ENCODE data around the gene EVA1A.

EVA1A gene

GRCh38 chr2:75598589-75599155 lies 37.9 kb upstream of the EVA1A start (continued):
- no peak for TF ChIP-seq ZNF600 (tag by site-specific recombination; IDR thresholded peaks at IDR 0.05)
- TF ChIP-seq, protein P1, sequence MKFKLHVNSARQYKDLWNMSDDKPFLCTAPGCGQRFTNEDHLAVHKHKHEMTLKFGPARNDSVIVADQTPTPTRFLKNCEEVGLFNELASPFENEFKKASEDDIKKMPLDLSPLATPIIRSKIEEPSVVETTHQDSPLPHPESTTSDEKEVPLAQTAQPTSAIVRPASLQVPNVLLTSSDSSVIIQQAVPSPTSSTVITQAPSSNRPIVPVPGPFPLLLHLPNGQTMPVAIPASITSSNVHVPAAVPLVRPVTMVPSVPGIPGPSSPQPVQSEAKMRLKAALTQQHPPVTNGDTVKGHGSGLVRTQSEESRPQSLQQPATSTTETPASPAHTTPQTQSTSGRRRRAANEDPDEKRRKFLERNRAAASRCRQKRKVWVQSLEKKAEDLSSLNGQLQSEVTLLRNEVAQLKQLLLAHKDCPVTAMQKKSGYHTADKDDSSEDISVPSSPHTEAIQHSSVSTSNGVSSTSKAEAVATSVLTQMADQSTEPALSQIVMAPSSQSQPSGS (tag by site-specific recombination; IDR thresholded peaks at IDR 0.05; ENCODE audit: low read depth), result no peak
- no peak for TF ChIP-seq OVOL3 (tag by site-specific recombination; IDR thresholded peaks at IDR 0.05)
- TF ChIP-seq HOXA7 (CRISPR knock-in tag; IDR thresholded peaks at IDR 0.05; ENCODE audit: borderline replicate concordance), result no peak

GRCh38 chr2:75597949-75598348 lies 37.2 kb upstream of the EVA1A start:
- no peak for TF ChIP-seq YY1 (tag by site-specific recombination; IDR thresholded peaks at IDR 0.05)
- TF ChIP-seq HOXD13 (CRISPR knock-in tag; IDR thresholded peaks at IDR 0.05; ENCODE audit: borderline replicate concordance), result no peak
- TF ChIP-seq, protein P2, sequence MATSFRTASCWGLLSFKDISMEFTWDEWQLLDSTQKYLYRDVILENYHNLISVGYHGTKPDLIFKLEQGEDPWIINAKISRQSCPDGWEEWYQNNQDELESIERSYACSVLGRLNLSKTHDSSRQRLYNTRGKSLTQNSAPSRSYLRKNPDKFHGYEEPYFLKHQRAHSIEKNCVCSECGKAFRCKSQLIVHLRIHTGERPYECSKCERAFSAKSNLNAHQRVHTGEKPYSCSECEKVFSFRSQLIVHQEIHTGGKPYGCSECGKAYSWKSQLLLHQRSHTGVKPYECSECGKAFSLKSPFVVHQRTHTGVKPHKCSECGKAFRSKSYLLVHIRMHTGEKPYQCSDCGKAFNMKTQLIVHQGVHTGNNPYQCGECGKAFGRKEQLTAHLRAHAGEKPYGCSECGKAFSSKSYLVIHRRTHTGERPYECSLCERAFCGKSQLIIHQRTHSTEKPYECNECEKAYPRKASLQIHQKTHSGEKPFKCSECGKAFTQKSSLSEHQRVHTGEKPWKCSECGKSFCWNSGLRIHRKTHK (tag by site-specific recombination; IDR thresholded peaks at IDR 0.05), result no peak
- TF ChIP-seq ZNF660 (tag by site-specific recombination; IDR thresholded peaks at IDR 0.05), result no peak
- TF ChIP-seq ZBTB48 (tag by site-specific recombination; IDR thresholded peaks at IDR 0.05), result no peak
- TF ChIP-seq ZNF658 (tag by site-specific recombination; IDR thresholded peaks at IDR 0.05), result no peak
- TF ChIP-seq ZNF548 (tag by site-specific recombination; IDR thresholded peaks at IDR 0.05), result no peak
- TF ChIP-seq ZNF2 (tag by site-specific recombination; IDR thresholded peaks at IDR 0.05), result no peak
- TF ChIP-seq TCF7L2 (IDR thresholded peaks at IDR 0.05; ENCODE audit: borderline replicate concordance, low read depth, low read length), result no peak
- TF ChIP-seq ZNF140 (tag by site-specific recombination; IDR thresholded peaks at IDR 0.05), result no peak
- TF ChIP-seq ZNF354C (tag by site-specific recombination; IDR thresholded peaks at IDR 0.05; ENCODE audit: borderline replicate concordance, low read depth), result no peak
- no peak for TF ChIP-seq PRDM2 (tag by site-specific recombination; IDR thresholded peaks at IDR 0.05; ENCODE audit: borderline replicate concordance)
- TF ChIP-seq ZNF670 (tag by site-specific recombination; IDR thresholded peaks at IDR 0.05; ENCODE audit: low read depth), result no peak
- no peak for TF ChIP-seq ZNF114 (tag by site-specific recombination; IDR thresholded peaks at IDR 0.05)
- no peak for TF ChIP-seq ZNF423 (tag by site-specific recombination; IDR thresholded peaks at IDR 0.05)
- TF ChIP-seq ZNF133 (tag by site-specific recombination; IDR thresholded peaks at IDR 0.05), result no peak
- TF ChIP-seq ZNF621 (tag by site-specific recombination; IDR thresholded peaks at IDR 0.05), result no peak
- TF ChIP-seq ZNF175 (tag by site-specific recombination; IDR thresholded peaks at IDR 0.05), result no peak
- no peak for TF ChIP-seq ZNF776 (tag by site-specific recombination; IDR thresholded peaks at IDR 0.05; ENCODE audit: borderline replicate concordance)
- TF ChIP-seq ZSCAN30 (tag by site-specific recombination; IDR thresholded peaks at IDR 0.05), result no peak
- no peaks in the 10 kb centered on the region for H3K4me1 ChIP-seq (ENCODE audit: control insufficient read depth, insufficient read depth, low read length)
- ChIA-PET POLR2A (no interaction called here), CTCF (no interaction called here)
- H3K27ac ChIP-seq (ENCODE audit: extremely low read depth, low read depth, low read length), result no peak overlapping the region
- H3K36me3 ChIP-seq (ENCODE audit: control insufficient read depth in 2 of 2, insufficient read depth in 1 of 2, low read length in 2 of 2), result no peaks in the 10 kb centered on the region
- no peaks in the 10 kb centered on the region for H3K9me3 ChIP-seq (ENCODE audit: control insufficient read depth, insufficient read depth, low read depth, low read length)
- H3K4me3 ChIP-seq (ENCODE audit: low read depth, low read length), result no peak overlapping the region
